ENCODE results near the gene ATG4C.

The ATG4C gene

DNA sequence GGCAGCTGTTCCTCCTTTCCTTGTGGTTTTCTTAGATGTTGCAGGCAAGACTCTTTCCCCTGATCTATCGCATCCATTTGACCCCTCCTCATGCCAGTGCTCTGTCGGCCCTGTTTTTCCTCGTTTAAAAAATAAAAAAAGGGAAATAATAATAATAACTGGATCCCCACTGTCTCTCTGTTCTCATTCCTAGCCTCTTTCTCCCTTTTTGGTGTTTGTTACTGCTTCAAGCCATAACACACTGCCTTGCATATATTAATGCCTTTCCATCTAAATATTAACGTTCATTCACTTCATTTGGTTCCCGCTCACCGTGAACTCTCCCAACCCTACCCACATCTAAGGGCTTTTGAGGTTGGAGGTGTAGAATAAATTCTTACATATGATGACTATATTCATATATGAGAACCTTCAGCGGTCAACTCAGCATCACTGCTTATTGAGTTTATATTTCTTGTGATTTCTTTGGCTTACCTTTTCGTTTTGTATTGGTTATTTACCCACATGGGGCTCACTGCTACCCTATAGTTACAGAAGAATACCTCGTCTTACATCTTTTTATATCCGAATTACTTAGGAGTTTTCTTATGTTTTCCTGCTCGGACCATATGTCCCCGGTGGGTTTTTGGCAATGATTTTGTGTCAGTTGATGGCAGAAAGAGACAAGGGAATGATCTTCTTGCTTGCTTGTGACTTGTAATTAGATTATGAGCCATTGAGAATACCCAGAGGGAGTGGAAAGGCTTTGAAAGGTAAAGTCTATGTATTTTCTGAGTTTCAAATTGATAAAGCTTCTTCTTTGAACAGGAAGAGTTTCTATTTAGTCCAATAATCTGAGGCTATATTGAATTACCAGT is 805 bp downstream of the ATG4C start:
- DNase-seq (ENCODE audit: extremely low read depth, low read depth): no peak
- H3K4me3 ChIP-seq (replicated peaks; ENCODE audit: low read depth, low read length): peak overlapping the region; percentile 95

GRCh38 chr1:62790716-62791115 is 6.8 kb downstream of the ATG4C start:
- TF ChIP-seq, protein P1, sequence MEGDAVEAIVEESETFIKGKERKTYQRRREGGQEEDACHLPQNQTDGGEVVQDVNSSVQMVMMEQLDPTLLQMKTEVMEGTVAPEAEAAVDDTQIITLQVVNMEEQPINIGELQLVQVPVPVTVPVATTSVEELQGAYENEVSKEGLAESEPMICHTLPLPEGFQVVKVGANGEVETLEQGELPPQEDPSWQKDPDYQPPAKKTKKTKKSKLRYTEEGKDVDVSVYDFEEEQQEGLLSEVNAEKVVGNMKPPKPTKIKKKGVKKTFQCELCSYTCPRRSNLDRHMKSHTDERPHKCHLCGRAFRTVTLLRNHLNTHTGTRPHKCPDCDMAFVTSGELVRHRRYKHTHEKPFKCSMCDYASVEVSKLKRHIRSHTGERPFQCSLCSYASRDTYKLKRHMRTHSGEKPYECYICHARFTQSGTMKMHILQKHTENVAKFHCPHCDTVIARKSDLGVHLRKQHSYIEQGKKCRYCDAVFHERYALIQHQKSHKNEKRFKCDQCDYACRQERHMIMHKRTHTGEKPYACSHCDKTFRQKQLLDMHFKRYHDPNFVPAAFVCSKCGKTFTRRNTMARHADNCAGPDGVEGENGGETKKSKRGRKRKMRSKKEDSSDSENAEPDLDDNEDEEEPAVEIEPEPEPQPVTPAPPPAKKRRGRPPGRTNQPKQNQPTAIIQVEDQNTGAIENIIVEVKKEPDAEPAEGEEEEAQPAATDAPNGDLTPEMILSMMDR (IDR thresholded peaks at IDR 0.05; ENCODE audit: low read depth, low read length, missing control alignments): no peak
- no peak for DNase-seq (ENCODE audit: extremely low read depth, low read depth)

More for the DNA sequence above, 805 bp downstream of the ATG4C start:
- TF ChIP-seq, protein P1 (IDR thresholded peaks at IDR 0.05; ENCODE audit: low read depth, low read length, missing control alignments): no peak

GRCh38 chr1:62794053-62794452 is 10.1 kb downstream of the ATG4C start:
- no peak for DNase-seq (ENCODE audit: extremely low read depth, low read depth)
- TF ChIP-seq, protein P1 (IDR thresholded peaks at IDR 0.05; ENCODE audit: low read depth, low read length, missing control alignments): no peak
- no peak overlapping the region for H3K4me3 ChIP-seq (replicated peaks; ENCODE audit: low read depth, low read length)

More at GRCh38 chr1:62790716-62791115, 6.8 kb downstream of the ATG4C start:
- H3K4me3 ChIP-seq (replicated peaks; ENCODE audit: low read depth, low read length): no peak overlapping the region

- no peak overlapping the region for H3K4me3 ChIP-seq (replicated peaks; ENCODE audit: low read depth, low read length)
- no peak for DNase-seq (ENCODE audit: extremely low read depth, low read depth)
- TF ChIP-seq, protein P1 (IDR thresholded peaks at IDR 0.05; ENCODE audit: low read depth, low read length, missing control alignments): no peak
Measured at GRCh38 chr1:62796221-62796620, 12.3 kb downstream of the ATG4C start.

- no peak for DNase-seq (ENCODE audit: extremely low read depth, low read depth)
- TF ChIP-seq, protein P1 (IDR thresholded peaks at IDR 0.05; ENCODE audit: low read depth, low read length, missing control alignments): no peak
- no peak overlapping the region for H3K4me3 ChIP-seq (replicated peaks; ENCODE audit: low read depth, low read length)
Measured at GRCh38 chr1:62799688-62800087, 15.8 kb downstream of the ATG4C start.

- TF ChIP-seq, protein P1 (IDR thresholded peaks at IDR 0.05; ENCODE audit: low read depth, low read length, missing control alignments): no peak
- no peak overlapping the region for H3K4me3 ChIP-seq (replicated peaks; ENCODE audit: low read depth, low read length)
- DNase-seq (ENCODE audit: extremely low read depth, low read depth): no peak
Measured at GRCh38 chr1:62800281-62800680, 16.3 kb downstream of the ATG4C start.
